Omental fat pad (tissue), 4 donors: ENCODE measurements around the gene PRKCB. TPM values are rescaled to one million over a fixed set of nuclear protein-coding genes. Genes with fewer than 3 reads are reported as not detected.

Source experiments
- ATAC-seq: fragments of 150-250 bp; one replicate; pipeline ENCODE4 v1.9.1; 2016; ENCODE audit warnings: mild to moderate bottlenecking, moderate library complexity; ENCODE audit not compliant: low FRiP score
- DNase-seq: peaks from one replicate; pipeline ENCODE4 v3.0.0-alpha.2; 2019; ENCODE audit warnings: low spot score
- CTCF ChIP-seq, 3 donors: fragments of 450-650 bp; IDR thresholded peaks; one replicate each; pipeline ENCODE4 v1.5.1; 2016 to 2017; ENCODE audit warnings: antibody characterized with exemption in 3 of 3, mild to moderate bottlenecking in 3 of 3, moderate library complexity in 2 of 3
- total RNA-seq, 4 donors: library from RNA; depleted of rRNA; stranded (reverse); fragments of >200 nt; gene quantifications; one replicate each; pipeline ENCODE4 v1.1.0, GENCODE V29; 2016

The PRKCB gene
- total RNA-seq, 4 donors from 2014 or later, result 5.3 to 18.6 (median 11.1) TPM

GRCh38 chr16:24044467-24044866 lies 208.7 kb downstream of the PRKCB start:
- DNase-seq (no peak), ATAC-seq (no peak)
- TF ChIP-seq CTCF (IDR thresholded peaks at IDR 0.05), result no peak

- ATAC-seq (no peak), DNase-seq (no peak)
- TF ChIP-seq CTCF (IDR thresholded peaks at IDR 0.05), result no peak
These were observed 209.9 kb downstream of the PRKCB start for GRCh38 chr16:24045641-24046040.

- TF ChIP-seq CTCF (IDR thresholded peaks at IDR 0.05), result no peak
- no peak for DNase-seq
- ATAC-seq, result no peak
These were observed 210.7 kb downstream of the PRKCB start for GRCh38 chr16:24046442-24046841.

GRCh38 chr16:24049113-24049512 lies 213.3 kb downstream of the PRKCB start:
- ATAC-seq (no peak), DNase-seq (no peak)

GRCh38 chr16:24051125-24051524 lies 215.3 kb downstream of the PRKCB start:
- DNase-seq (no peak), ATAC-seq (no peak)
- TF ChIP-seq CTCF (IDR thresholded peaks at IDR 0.05), result no peak

More at GRCh38 chr16:24049113-24049512, 213.3 kb downstream of the PRKCB start:
- TF ChIP-seq CTCF (IDR thresholded peaks at IDR 0.05), result no peak

GRCh38 chr16:24052329-24053098 lies 216.7 kb downstream of the PRKCB start:
- DNase-seq, result no peak
- no peak for TF ChIP-seq CTCF (IDR thresholded peaks at IDR 0.05)
- ATAC-seq, result no peak
